Progenitor cell of endocrine pancreas (in vitro differentiated cells): Measurements from ENCODE around the gene NTPCR. TPM values are rescaled to one million over a fixed set of nuclear protein-coding genes. Genes with fewer than 3 reads are reported as not detected.

Experiments used
- DNase-seq: peaks from one replicate; pipeline ENCODE4 v3.0.0; 2021; ENCODE audit warnings: low spot score; ENCODE audit not compliant: unreplicated experiment
- H3K27ac Mint-ChIP-seq: 2 replicates; pipeline ENCODE4 v1.8.0; 2021; ENCODE audit warnings: mild to moderate bottlenecking, moderate library complexity, mixed read lengths
- H3K27me3 Mint-ChIP-seq: 2 replicates; pipeline ENCODE4 v1.8.0; 2021; ENCODE audit warnings: mixed read lengths
- H3K36me3 Mint-ChIP-seq: 2 replicates; pipeline ENCODE4 v1.8.0; 2022; ENCODE audit warnings: mixed read lengths; ENCODE audit not compliant: insufficient read depth
- H3K4me1 Mint-ChIP-seq: 2 replicates; pipeline ENCODE4 v1.8.0; 2021; ENCODE audit warnings: low read depth, mixed read lengths
- H3K4me3 Mint-ChIP-seq: 2 replicates; pipeline ENCODE4 v1.8.0; 2021; ENCODE audit warnings: low read depth, mild to moderate bottlenecking, moderate library complexity, mixed read lengths
- H3K9me3 Mint-ChIP-seq: 2 replicates; pipeline ENCODE4 v1.8.0; 2021; ENCODE audit warnings: low read depth, mixed read lengths
- total RNA-seq: library from RNA; stranded (reverse); gene quantifications from 2 replicates; pipeline ENCODE4 v1.2.1, GENCODE V29; 2021
- TF ChIP-seq, protein P1 (sequence below): fragments of 200-600 bp; sonication (generic); IDR thresholded peaks from one replicate; pipeline ENCODE4 v1.5.0; 2021; ENCODE audit warnings: antibody characterized with exemption, mild to moderate bottlenecking; ENCODE audit not compliant: unreplicated experiment

The NTPCR gene
- total RNA-seq, 1 donor from 2014 or later: 59.0 TPM

DNA sequence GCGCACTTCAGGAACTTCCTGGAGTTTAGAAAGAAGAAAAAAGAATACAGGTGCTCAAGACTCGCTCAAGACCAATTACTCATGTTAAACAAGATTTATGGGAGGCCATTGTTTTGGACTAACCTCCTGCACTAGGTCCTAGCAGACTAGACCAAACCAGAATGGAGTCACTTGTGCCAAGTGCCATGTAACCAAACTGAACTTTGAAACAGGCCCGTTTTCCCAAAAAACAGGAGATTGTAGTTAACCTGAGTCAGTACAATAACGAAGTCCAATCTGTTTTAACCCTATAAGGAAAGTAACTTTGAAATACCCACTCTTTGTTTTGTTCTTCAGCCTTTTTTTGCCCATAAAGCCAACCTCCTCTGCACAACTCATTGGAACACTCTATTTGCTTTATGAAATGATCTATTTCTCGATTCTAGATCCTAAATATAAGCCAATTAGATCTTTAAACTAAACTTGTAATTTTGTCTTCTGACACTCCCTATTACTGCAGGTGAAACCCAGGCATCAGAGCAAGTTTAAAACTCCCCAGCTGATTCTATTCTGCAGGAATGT, 695 bp upstream of the NTPCR start:
- Mint-ChIP-seq H3K4me1 (peaks cover 31% of the 10 kb centered on the region), H3K4me3 (peak overlapping the region; percentile 96), H3K27ac (peak overlapping the region; percentile 99), H3K9me3 (peaks cover 3% of the 10 kb centered on the region), H3K27me3 (peaks cover 3% of the 10 kb centered on the region), H3K36me3 (peaks cover 2% of the 10 kb centered on the region)
- TF ChIP-seq, protein P1, sequence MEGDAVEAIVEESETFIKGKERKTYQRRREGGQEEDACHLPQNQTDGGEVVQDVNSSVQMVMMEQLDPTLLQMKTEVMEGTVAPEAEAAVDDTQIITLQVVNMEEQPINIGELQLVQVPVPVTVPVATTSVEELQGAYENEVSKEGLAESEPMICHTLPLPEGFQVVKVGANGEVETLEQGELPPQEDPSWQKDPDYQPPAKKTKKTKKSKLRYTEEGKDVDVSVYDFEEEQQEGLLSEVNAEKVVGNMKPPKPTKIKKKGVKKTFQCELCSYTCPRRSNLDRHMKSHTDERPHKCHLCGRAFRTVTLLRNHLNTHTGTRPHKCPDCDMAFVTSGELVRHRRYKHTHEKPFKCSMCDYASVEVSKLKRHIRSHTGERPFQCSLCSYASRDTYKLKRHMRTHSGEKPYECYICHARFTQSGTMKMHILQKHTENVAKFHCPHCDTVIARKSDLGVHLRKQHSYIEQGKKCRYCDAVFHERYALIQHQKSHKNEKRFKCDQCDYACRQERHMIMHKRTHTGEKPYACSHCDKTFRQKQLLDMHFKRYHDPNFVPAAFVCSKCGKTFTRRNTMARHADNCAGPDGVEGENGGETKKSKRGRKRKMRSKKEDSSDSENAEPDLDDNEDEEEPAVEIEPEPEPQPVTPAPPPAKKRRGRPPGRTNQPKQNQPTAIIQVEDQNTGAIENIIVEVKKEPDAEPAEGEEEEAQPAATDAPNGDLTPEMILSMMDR: no peak
- no peak for DNase-seq

DNA sequence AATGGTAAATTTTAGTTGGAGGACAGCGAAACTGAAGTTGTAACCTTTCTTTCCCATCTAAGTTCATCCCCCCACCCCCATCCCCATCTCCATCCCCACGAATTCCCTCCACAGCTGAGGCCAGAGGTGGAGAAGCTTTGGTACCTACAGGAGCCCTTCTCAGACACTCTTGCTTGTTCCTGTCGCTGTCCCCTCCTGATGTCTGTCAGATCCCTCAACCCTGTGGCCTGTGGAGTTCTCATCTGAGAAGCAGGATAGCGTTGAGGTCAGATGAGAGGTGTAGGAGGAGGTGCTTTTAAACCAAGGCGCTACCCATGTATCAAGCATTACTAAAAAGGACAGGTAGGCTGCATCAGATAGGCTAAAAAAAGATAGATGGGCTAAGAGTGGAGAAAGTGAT, 769 bp downstream of the NTPCR start:
- Mint-ChIP-seq H3K9me3 (peaks cover 3% of the 10 kb centered on the region), H3K4me3 (peak overlapping the region; percentile 96), H3K4me1 (peaks cover 33% of the 10 kb centered on the region), H3K27ac (peak overlapping the region; percentile 99), H3K36me3 (peaks cover 5% of the 10 kb centered on the region), H3K27me3 (peaks cover 3% of the 10 kb centered on the region)
- TF ChIP-seq, protein P1: no peak
- no peak for DNase-seq

DNA sequence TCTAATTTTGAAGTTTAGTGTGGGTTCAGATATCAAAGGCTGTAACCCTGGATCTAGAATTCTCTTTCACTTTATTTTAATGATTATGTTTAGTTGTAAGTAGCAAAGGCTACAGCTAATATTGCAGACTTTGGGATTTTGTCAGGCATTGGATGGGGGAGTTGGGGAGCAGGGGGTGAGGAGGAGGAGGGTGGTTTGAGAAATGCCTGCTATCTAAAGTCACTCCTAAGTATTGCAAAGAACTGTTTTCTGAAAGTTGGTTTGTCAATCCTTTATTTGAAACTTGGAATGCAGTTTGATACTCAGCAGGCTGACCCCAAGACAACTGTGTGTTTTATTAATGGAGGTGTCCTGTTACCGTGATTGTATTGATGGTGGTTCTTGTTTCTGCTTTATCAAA, 1.2 kb downstream of the NTPCR start:
- peaks cover 9% of the 10 kb centered on the region for H3K36me3 Mint-ChIP-seq
- DNase-seq: no peak
- H3K4me1 Mint-ChIP-seq: peaks cover 33% of the 10 kb centered on the region
- peak overlapping the region; percentile 99 for H3K27ac Mint-ChIP-seq
- TF ChIP-seq, protein P1: no peak
- H3K4me3 Mint-ChIP-seq: peak overlapping the region; percentile 96
- peaks cover 3% of the 10 kb centered on the region for H3K9me3 Mint-ChIP-seq
- peaks cover 3% of the 10 kb centered on the region for H3K27me3 Mint-ChIP-seq

DNA sequence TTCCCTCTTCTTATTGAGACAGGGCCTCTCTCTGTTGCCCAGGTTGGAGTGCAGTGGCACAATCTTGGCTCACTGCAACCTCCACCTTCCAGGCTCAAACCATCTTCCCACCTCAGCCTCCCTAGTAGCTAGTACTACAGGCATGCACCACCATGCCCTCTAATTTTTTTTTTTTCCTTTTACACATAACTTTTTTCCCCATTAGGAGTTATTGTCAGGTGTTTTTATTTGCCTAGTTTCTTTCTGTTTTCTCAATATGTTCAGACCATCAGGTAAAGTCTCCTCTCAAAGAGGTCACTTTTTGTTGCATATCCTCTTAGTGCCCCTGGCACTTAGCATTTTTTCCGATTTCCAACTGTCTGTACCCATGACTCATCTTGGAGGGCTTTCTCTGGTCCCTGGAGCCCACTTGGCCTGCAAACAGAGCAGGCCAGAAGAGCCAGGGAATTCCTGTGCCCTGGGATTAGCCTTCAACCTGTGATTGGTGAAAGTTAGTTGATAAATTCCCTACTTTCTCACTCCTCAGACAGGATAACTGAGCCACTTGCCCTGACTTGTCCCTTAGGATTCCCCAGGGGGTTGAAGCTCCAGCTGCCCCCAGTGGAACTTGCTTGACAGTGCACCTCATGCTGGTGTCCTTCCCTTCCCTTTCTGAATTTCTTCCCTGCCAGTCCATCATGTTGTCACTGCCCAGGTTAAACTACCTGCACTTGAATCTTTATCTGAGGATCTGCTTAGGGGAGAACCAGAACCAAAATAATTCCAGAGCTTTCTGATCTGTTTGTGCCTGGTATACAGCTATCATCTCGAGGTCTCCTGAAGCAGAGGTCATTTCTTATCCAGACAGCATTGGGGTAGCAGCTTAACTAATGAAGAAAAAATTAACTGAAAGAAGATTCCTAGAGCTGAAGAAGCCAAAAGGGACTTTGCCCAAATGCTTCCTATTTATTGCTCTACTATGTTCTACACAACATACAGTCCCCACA, 2.4 kb downstream of the NTPCR start:
- peaks cover 3% of the 10 kb centered on the region for H3K27me3 Mint-ChIP-seq
- TF ChIP-seq, protein P1: peak; percentile 63
- DNase-seq: peak; percentile 21
- peaks cover 11% of the 10 kb centered on the region for H3K9me3 Mint-ChIP-seq
- H3K27ac Mint-ChIP-seq: peak overlapping the region; percentile 61
- peak overlapping the region; percentile 96 for H3K4me3 Mint-ChIP-seq
- H3K4me1 Mint-ChIP-seq: peaks cover 33% of the 10 kb centered on the region
- peaks cover 19% of the 10 kb centered on the region for H3K36me3 Mint-ChIP-seq

DNA sequence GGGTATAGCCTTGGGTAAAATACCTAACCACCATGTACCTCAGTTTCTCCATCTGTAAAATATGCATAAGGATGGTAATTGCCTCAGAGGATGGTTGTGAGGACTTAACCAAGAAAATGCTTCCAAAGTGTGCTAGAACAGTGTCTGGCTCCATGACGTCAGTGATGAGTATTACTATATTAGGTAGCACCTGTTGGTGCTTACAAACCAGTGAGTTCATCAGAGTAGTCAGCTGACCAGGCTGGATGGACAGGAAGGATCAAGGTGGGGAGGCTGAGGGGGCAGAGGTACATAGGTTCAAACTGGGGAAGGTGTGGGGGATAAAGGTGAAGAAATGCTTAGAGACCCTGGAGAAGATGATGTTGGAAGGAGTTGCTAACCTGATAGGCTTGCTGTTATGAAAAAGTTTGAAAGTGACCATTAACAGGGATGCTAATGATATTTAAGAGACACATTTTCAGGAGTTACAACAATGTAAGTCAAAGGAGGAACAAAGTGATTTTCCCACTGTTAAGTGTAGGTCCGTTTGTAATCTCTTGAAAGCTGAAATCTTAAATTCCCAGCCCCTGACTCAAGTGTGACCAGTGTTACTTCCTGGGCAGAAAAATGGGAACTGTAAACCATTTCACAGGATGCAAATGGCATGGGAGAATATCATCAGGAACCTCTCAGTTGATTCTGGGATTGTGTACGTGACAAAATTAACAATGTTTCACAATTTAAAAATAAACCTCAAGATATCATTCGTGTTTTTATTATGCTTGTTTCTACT, 4.4 kb downstream of the NTPCR start:
- H3K9me3 Mint-ChIP-seq: peaks cover 18% of the 10 kb centered on the region
- no peak for DNase-seq
- H3K36me3 Mint-ChIP-seq: peaks cover 36% of the 10 kb centered on the region
- H3K4me3 Mint-ChIP-seq: no peak overlapping the region
- H3K4me1 Mint-ChIP-seq: peaks cover 29% of the 10 kb centered on the region
- no peak overlapping the region for H3K27ac Mint-ChIP-seq
- TF ChIP-seq, protein P1: no peak
- no peaks in the 10 kb centered on the region for H3K27me3 Mint-ChIP-seq
